ENCODE measurements around the gene CASTOR1.

CASTOR1 gene

DNA sequence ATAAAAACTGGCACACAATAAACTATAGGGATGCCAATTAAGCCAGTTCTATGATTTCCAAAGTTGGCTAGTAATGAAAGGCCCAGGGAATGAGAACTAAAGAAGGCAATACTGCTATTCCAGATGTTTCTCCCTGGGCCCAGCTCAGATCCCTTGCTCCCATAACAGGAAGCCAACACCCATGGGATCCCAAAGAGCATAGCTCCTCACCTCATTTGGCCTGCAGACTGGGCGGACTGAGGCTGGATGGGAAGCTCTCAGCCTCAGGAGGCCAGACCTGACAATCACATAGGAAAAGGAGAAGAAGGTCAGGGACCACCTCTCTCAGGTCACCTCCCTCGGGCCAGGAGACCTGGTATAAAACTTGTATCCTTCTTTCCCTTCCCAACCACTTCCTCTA, 32.2 kb upstream of the CASTOR1 start:
- no peak for FAIRE-seq
- no peak for DNase-seq (ENCODE audit: extremely low spot score, insufficient read length, low read depth)

DNA sequence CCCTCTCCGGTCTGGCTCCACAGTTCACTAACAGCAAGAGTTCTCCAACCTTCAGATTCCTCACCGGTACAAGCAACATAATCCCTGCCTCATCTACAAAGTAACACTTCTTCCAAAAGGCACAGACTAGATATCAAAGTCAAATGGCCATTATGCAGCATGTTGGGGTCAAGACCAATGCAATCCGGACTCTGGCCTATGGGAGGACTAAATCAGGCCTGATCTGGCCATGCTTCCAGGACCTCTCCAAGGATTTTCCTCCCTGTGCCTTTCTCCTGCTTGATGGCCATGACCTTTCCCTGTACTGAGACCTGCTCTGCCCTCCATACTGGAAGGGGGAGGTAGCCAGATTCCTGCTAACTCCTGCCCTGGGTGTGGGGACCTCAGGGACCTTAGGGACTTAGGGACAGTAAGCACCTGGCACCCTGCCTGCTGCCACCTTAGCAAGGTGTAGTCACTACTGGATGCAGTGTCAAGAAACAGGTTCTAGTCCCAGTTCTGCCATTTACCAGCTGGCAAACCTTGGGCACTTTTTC, 30.8 kb upstream of the CASTOR1 start:
- no peak for FAIRE-seq
- no peak for DNase-seq (ENCODE audit: extremely low spot score, insufficient read length, low read depth)

DNA sequence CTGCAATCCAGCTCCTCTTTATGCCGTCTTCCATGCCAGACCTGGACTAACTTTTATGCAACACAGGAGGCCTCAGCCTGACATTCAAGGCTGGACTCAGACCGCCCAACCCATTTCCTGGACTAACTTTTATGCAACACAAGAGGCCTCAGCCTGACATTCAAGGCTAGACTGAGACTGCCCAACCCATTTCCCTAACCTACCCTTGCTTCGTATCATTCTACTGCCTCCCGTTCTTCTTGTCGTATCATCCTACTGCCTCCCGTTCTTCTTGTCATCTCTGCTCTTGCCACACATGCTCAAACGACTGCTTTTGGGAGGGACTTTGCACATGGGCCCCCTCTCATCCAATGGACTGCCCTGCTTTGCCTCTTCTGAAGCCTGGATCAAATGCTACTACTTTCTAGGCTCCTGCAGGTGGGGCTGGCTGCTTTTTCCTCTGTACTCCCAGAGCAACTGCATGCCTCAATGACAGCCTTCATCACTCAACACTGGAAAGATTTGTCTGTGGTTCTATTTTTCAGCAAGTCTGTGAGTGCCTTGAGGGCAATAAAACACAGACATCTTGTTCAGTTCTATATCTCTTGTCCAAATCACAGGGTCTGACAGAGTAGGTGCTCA, 29.6 kb upstream of the CASTOR1 start:
- no peak for DNase-seq (ENCODE audit: extremely low spot score, insufficient read length, low read depth)
- no peak for FAIRE-seq

DNA sequence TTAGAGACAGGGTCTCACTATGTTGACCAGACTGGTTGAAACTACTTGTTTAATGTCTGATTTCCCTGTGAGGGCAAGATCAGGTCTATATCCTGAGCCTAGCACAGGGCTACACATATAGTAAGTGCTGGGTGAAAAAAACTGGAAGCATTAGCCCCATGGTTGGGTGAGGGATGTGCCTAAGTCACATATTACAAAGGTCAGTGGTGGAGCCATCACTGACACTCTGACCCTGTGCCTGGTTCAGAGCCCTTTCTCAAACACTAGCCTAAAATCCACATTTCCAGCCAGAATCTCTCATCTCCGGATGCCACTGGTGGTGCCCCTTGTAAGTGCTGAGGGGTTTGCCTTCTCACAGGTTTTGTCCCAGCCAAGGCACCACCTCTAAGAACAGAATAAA, 28.5 kb upstream of the CASTOR1 start:
- DNase-seq (ENCODE audit: extremely low spot score, insufficient read length, low read depth) (no peak), FAIRE-seq (no peak)

DNA sequence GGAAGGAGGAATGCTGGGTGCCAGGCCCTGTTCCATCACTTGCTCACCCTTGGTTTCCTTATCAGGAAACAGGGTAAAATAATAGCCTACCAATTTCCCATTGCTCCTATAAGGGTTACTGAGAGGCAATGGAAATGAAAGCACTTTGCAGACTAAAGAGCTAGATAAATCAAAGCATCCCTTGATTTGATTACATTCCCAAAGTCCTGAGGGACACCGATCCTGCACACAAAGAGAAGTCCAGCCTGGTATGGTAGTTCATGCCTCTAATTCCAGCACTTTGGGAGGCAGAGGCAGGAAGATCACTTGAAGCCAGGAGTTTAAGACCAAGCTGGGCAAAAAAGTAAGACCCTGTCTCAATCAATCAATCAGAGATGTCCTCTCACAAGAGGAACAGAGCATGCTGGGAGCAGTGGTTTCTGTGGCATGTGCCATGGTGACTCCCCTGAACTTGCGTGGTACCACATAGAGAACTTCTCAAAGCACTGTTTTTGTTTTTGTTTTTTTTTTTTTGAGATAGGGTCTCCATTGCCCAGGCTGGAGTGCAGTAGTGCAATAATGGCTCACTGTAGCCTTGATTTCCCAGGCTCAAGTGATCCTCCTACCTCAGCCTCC, 26.8 kb upstream of the CASTOR1 start:
- DNase-seq (ENCODE audit: extremely low spot score, insufficient read length, low read depth) = no peak

DNA sequence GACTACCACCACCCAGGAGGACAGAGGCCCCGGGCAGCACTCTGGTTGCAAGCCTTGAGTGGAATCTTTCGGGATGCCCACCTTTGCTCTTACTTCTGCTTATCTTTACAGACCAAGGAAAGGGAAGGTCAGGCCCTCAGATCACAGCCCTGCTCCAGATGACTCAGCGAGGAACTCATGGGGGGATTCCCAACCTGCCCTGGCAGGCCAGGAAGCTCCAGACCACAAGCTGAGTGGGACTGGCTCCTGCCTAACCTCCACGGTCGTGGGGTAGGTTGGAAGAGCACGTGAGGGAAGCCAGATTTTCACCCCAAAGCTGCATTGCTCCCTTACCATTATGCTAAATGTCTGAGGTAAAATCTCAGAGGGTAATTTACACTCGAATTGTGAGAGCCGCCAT, 25.6 kb upstream of the CASTOR1 start:
- FAIRE-seq (peak; percentile 81), DNase-seq (ENCODE audit: extremely low spot score, insufficient read length, low read depth) (no peak)

More for the DNA sequence above, 26.8 kb upstream of the CASTOR1 start:
- no peak for FAIRE-seq

DNA sequence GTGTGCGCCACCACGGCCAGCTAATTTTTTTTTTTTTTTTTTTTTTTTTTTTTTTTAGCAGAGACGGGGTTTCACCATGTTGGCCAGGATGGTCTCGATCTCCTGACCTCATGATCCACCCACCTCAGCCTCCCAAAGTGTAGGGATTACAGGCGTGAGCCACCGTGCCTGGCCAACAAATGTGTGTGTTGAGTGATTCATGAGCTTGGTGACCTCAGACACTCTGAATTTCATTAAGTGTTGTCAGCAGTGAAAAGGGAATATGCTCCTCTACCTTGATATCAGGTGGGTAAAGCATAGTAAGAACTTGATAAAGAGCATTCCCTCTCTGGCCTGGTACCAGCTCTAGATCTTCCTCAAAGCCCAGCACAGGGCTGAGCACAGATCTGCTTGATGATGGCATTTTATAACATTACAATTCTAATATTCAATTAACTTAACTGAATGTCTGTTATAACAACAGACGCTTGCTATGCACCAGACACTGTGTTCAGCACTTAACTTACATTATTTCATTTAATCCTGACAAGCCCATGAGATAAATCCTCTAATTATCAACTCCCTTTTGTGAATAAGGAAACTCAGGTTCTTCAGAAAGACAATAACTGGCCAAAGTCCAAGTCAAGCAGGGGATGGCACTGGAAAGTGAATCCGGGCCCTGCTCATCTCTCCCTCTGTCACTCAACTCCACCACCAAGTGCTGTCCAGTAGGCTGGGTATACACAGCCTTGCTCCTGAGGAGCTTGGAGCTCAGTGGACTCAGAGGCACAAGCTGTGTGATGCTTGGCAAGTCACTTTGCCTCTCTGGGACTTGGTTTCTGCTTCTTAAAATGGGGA, 24.4 kb upstream of the CASTOR1 start:
- DNase-seq (ENCODE audit: extremely low spot score, insufficient read length, low read depth) (no peak), FAIRE-seq (no peak)

DNA sequence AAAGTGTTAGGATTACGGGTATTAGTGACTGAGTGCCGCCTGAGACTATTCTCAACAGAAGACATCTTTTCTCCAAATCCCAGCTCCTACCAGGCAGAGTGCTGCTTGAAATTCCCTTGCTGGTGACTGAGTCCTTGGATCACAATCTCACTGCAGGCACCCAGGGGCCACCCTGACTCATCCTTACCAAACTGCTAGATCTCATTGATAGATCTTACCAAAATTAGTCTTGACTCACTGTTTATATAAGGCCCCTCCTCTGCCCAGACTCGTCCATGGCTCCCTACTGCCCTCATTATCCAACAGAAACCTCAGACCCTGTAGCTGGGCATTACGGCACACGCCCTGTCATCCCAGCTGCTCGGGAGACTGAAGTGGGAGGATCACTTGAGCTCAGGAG, 22.7 kb upstream of the CASTOR1 start:
- FAIRE-seq = no peak
- DNase-seq (ENCODE audit: extremely low spot score, insufficient read length, low read depth) = no peak

DNA sequence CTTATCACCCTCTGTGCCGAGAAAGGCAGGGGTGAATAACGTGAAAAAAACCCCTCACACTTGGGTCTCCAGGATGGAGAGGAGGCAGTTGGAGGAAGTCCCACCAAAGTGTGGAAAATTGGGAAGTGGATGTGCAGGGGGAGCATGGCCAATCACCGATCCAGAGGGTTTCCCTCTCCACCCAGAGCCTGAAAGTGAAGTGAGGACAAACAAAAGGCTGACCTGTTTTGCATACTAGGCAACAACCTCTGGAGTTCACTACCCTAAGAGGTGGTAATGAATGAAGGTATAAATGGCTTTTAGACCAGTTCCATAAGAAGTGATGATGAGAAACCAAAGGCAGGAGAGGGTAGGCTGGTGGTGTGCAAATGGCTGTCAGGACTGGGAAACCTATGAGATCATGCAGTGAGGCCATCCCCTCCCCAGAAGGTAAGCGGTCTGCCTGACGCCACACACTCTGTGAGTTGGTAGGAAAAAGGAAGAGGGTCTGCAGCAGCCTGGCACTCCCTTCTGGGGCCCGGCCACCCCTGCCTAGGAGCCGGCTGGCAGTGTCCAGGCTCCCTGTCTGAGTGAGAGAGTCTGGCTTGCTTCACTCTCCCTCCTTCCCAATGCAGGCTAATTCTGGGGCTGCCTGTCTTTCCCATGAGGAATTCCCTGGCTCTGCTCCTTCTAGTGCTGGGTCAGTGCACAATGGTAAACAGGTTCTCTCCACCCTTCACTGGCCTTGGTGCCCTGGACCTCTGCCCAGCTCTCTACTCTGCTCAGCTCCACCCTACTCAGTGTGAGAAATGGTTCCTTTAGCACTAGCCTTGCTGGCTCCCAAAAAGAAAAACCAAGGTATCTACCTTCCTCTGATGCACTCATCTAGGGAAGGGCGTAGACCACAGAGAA, 21.8 kb upstream of the CASTOR1 start:
- DNase-seq (ENCODE audit: extremely low spot score, insufficient read length, low read depth) (no peak), FAIRE-seq (no peak)

DNA sequence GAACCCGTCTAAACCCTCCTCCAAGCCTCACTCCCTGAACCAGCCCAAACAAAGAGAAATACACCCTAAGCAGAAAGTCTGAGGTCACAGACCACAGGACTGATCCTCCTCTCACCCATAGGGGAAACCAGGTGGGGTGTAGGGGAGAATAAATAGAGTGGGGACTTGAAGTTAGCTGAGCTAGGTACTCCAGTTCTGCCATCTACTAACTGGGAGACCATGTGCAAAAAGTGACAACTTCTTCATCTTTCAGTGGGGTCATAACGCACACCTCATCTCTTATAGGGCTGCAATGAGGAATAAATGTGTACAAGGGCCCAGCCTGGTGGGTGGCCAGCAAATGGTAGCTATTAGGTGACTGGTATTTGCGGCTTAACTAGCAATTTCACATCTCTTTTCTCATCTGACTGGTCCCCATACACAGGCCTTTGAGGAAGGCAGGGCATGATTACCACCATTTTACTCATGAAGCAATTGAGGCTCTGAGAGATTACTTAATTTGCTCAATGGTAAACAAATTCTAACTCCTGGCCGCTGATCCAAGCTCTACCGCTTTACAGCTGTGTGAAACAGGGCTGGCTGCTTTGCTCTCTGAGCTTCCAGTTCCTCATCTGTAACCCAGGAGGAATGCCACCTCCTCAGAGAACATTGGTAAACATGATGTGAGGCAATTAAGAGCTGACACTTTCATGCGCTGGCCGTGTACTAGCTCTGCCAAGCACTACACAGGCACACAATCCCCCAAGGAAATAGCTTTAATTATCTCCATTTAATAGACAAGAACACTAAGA, 20.8 kb upstream of the CASTOR1 start:
- peak; percentile 88 for FAIRE-seq

DNA sequence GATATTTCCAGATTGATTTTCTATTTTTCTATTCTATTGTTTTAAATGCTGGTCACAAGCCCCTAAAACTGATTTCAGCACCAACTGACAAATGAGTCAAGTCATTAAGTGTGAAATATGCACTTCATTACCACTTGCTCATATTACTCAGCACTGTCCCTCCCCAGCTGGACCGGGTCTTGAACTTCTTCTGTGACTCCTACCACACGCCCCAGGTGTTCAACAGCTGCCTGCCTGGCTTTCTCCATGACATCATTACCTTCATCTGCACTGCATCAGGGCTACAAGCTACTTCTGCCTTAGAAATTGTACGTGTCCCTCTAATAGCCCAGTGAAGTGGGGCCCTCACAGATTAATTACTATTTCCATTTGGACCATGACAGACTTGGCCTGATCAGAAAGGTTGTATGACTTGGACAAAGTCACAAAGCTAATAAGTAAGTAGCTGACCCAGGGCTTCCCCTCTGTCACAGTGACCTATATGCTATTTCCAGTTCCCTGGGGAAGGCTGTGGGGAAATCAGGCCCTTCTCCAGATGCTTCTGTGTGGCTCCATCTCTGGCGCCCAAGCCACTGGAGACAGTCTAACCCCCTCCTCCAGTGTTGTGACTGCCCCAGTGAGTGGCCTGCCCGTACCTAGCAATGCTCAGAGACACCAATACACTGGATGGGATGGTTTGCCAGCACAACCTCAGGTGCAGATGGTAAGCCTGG, 19.4 kb upstream of the CASTOR1 start:
- peak; percentile 90 for FAIRE-seq
- no peak for DNase-seq (ENCODE audit: extremely low spot score, insufficient read length, low read depth)

More for the DNA sequence above, 20.8 kb upstream of the CASTOR1 start:
- DNase-seq (ENCODE audit: extremely low spot score, insufficient read length, low read depth) = no peak

DNA sequence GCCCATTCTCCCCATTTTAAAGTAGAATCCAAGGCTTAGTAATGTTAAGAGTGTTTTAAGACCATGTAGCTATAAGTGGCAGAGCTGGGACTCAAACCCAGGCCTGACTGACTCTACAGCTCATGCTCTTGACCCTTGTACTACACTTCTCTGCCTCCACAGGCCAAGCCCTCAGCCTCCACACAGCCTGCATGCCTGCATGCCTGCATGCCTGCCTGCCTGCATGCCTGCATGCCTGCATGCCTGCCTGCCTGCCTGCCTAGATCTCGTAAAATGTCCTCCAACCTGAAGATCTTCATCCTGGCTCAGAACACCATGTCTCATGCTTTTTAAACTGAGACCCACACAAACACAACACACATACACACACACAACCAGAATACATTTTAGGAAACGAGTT, 18.8 kb upstream of the CASTOR1 start:
- no peak for FAIRE-seq
- no peak for DNase-seq (ENCODE audit: extremely low spot score, insufficient read length, low read depth)

DNA sequence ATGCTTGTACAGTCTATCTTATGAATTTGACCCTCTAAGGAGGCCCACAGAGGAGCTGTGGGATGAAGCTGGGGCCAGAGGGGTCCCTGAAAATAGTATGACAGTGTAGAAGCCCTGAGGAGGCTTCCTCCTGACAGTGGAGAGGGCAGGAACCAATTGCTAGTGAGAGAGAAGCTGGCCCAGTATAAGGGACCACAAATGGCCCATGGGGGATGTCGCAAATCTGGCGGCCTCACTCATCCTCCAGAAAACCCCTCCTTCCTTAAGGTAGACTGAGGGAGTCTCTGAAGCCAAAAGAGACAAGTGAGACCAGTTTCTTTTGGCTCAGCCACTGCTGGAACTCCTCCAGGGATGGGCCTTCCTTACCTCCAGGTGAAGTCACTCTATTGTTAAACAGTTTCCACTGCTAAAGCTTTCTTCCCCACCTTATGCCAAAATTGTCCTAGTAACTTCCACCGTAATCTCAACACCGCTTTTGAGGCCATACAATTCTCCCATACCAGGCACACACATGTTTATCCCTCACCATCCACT, 17.8 kb upstream of the CASTOR1 start:
- DNase-seq (ENCODE audit: extremely low spot score, insufficient read length, low read depth) (no peak), FAIRE-seq (no peak)

DNA sequence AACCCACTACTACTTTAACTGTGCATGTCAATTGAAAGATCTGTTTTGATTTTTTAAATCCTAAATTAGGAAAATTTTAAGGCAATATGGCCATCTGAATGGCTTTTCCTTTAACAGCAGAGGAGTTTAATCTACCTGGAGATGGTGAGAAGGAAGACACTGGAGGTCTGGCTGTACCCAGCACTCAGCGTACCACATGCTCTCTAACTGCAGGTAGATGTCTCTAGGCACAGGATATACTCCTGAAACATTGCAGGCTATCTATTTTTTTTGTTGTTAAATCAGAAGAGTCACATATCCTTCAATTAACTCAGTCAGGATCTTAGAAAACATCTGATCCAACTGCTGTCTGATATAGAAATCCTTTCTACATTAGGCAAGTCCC, 17.3 kb upstream of the CASTOR1 start:
- no peak for DNase-seq (ENCODE audit: extremely low spot score, insufficient read length, low read depth)

DNA sequence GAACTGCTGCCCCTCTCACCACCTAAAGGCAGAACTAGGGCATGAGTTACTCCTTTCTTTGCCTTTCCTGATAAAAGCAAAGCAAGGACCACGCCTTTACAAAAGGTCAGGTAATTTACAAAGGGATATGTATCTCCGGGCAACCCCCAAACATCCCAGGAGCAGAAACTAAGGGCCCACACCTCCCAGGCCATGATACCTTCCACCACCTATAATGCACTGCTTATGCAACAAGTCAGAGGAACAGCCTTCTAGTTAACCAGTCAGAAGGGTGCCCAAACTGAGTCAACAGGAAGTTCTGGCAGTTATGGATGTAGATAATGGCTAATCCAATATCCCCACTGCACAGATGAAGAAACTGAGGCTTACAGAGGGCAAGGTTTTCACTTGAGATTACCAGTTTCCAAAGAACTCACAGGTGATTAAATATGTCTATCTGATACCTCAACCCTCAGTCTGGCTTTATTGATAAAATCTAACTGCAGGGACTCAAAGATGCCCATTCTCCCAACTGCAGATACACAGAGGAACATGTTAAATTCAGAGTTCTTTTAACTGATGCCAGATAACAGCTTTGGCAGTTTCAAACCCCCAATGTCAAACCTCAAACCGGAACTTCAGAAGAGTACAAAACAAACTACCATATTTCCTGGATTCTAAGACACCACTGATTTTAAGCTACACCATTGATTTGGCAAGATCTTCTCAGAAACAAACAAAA, 16.8 kb upstream of the CASTOR1 start:
- FAIRE-seq (no peak), DNase-seq (ENCODE audit: extremely low spot score, insufficient read length, low read depth) (no peak)

More for the DNA sequence above, 17.3 kb upstream of the CASTOR1 start:
- no peak for FAIRE-seq

DNA sequence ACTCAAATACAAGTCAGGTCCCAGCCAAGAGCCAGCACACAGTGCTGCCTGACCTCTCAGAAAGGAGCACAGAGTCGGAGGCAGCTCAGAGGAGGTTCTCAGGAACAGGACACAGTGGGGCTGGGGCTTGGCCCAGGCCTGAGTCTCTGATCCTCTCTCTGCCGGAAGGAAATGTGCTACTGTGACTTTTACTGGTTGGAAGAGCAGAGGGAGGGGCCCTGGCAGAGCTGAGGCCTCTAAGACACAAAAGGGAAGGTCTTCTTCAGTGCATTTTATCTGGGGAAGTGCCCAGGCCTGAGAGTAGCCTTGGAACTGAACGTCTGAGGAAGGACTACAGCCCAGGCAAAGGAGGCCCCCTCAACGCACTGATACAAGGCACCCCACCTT, 16.2 kb upstream of the CASTOR1 start:
- DNase-seq (ENCODE audit: extremely low spot score, insufficient read length, low read depth) (no peak), FAIRE-seq (peak; percentile 99)

DNA sequence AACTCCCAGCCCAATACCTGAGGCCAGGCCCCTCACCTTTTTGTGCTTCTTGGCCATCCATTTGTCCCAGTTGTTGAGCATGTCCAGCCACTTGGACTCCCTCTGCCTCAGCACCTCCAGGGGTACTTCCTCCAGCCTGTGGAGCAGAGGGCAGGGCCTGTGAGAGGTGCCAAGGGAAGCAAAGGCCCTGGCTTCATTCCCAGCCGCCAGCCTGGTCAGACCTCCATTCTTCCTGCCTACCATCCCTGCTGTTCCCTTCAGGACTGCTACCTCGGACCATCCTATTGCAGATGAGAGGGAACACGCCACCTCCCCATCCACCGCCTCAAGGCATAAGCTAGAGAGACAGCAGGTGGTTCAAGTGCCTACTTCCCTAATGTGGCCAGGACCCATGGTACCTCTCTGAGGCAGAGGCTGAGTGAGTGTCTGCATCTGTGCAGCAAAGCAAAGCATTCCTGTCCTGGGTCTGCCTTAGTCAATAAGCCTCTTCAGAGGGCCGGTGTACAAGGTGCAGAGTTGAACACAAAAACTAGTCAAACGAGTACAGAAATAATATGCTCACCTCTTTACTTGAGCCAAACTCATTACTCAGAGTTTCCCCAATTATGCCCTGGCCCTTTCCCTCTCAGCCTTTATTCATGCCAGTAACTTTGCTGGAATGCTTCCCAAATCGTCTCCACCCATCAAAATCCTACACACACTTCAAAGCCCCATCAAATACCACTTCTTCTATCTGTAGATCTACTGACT, 15.4 kb upstream of the CASTOR1 start:
- FAIRE-seq (peak; percentile 78), DNase-seq (ENCODE audit: extremely low spot score, insufficient read length, low read depth) (no peak)

Measured in GM18507 (cell line).